K562 (cell line): ENCODE data around the gene EXOC6. TPM values are rescaled to one million over a fixed set of nuclear protein-coding genes. Genes with fewer than 3 reads are reported as not detected.

Source experiments
- ADNP ChIP-seq: fragments of 200-800 bp; sonication (Bioruptor generic); IDR thresholded peaks from 2 replicates; pipeline ENCODE4 v1.6.1; 2016; ENCODE audit warnings: missing genetic modification characterization, missing compliant biosample characterization
- BACH1 ChIP-seq: fragments of 200-800 bp; sonication (Bioruptor generic); IDR thresholded peaks from 2 replicates; pipeline ENCODE4 v1.6.1; 2016; ENCODE audit warnings: missing genetic modification characterization, missing compliant biosample characterization
- CBFA2T2 ChIP-seq: fragments of 450-650 bp; conservative IDR thresholded peaks from 2 replicates; pipeline ENCODE4 v1.6.1; 2017; ENCODE audit warnings: mild to moderate bottlenecking
- CHD2 ChIP-seq: IDR thresholded peaks from 2 replicates; pipeline ENCODE4 v1.6.1; 2011; ENCODE audit warnings: low read depth, low read length
- CREB1 ChIP-seq, 2 experiments: sonication (generic) in 1 of 2; formaldehyde crosslinking in 1 of 2; IDR thresholded peaks; 2 replicates each; pipeline versions ENCODE4 v1.6.1 to v1.8.0; 2012 to 2022; ENCODE audit warnings: inconsistent platforms in 1 of 2, mild to moderate bottlenecking in 1 of 2, missing genetic modification reagents in 1 of 2, moderate library complexity in 1 of 2
- CREM ChIP-seq: IDR thresholded peaks from 2 replicates; pipeline ENCODE4 v1.6.1; 2014; ENCODE audit warnings: antibody characterized with exemption, low read depth
- DDX20 ChIP-seq: fragments of 450-650 bp; IDR thresholded peaks from 2 replicates; pipeline ENCODE4 v1.6.1; 2016; ENCODE audit warnings: missing genetic modification characterization, low read depth, mild to moderate bottlenecking, missing compliant biosample characterization, moderate library complexity
- DEAF1 ChIP-seq: fragments of 450-650 bp; formaldehyde crosslinking; IDR thresholded peaks from 2 replicates; pipeline ENCODE4 v1.4.0; 2020; ENCODE audit warnings: mild to moderate bottlenecking, moderate library complexity
- DIDO1 ChIP-seq: fragments of 450-650 bp; IDR thresholded peaks from 2 replicates; pipeline ENCODE4 v1.6.1; 2016; ENCODE audit warnings: low read depth, missing biosample characterization, missing genetic modification characterization
- FOXJ2 ChIP-seq: fragments of 200-800 bp; sonication (Bioruptor generic); IDR thresholded peaks from 2 replicates; pipeline ENCODE4 v1.6.1; 2016; ENCODE audit warnings: missing genetic modification characterization, missing compliant biosample characterization
- HNRNPL ChIP-seq: fragments of 200-400 bp; formaldehyde crosslinking; IDR thresholded peaks from 2 replicates; pipeline ENCODE4 v1.6.1; 2017; ENCODE audit warnings: low read depth, mild to moderate bottlenecking, low read length
- NCOA4 ChIP-seq: fragments of 450-650 bp; IDR thresholded peaks from 2 replicates; pipeline ENCODE4 v1.6.1; 2018; ENCODE audit warnings: mild to moderate bottlenecking; ENCODE audit not compliant: partially characterized antibody
- NFE2 ChIP-seq: IDR thresholded peaks from 2 replicates; pipeline ENCODE4 v1.6.1; 2014; ENCODE audit warnings: antibody characterized with exemption, low read depth
- OTX1 ChIP-seq: fragments of 450-650 bp; formaldehyde crosslinking; IDR thresholded peaks from 2 replicates; pipeline ENCODE4 v1.4.0; 2022; ENCODE audit warnings: mild to moderate bottlenecking
- PHB ChIP-seq: fragments of 250-450 bp; sonication (Bioruptor Pico); IDR thresholded peaks from 2 replicates; pipeline ENCODE4 v1.5.0; 2021
- POLR2A ChIP-seq: fragments of 450-650 bp; conservative IDR thresholded peaks from 2 replicates; pipeline ENCODE4 v1.6.1; 2016
- POLR2H ChIP-seq: IDR thresholded peaks from 2 replicates; pipeline ENCODE4 v1.6.1; 2016; ENCODE audit warnings: missing genetic modification characterization, low read depth, mild to moderate bottlenecking, control low read depth, missing compliant biosample characterization, moderate library complexity
- PPARD ChIP-seq: fragments of 250-450 bp; sonication (Bioruptor Pico); IDR thresholded peaks from 2 replicates; pipeline ENCODE4 v1.8.0; 2022; ENCODE audit warnings: inconsistent platforms, mild to moderate bottlenecking, moderate library complexity
- RBM22 ChIP-seq: fragments of 200-400 bp; formaldehyde crosslinking; IDR thresholded peaks from 2 replicates; pipeline ENCODE4 v1.6.1; 2018; ENCODE audit warnings: low read length, low read depth; ENCODE audit not compliant: poor library complexity, severe bottlenecking
- SMARCA5 ChIP-seq: fragments of 450-650 bp; IDR thresholded peaks from 2 replicates; pipeline ENCODE4 v1.6.1; 2016
- TAF1 ChIP-seq: IDR thresholded peaks from 2 replicates; pipeline ENCODE4 v1.6.1; 2011; ENCODE audit warnings: mild to moderate bottlenecking, low read length, moderate library complexity; ENCODE audit not compliant: insufficient read depth, control insufficient read depth, severe bottlenecking; ENCODE audit errors: extremely low read depth
- ZFP1 ChIP-seq: fragments of 450-650 bp; formaldehyde crosslinking; IDR thresholded peaks from 2 replicates; pipeline ENCODE4 v1.4.0; 2020; ENCODE audit warnings: mild to moderate bottlenecking, mixed read lengths
- ZNF140 ChIP-seq: fragments of 250-450 bp; sonication (Bioruptor Pico); IDR thresholded peaks from 2 replicates; pipeline ENCODE4 v1.8.0; 2021; ENCODE audit warnings: moderate library complexity, mild to moderate bottlenecking, inconsistent platforms
- ZNF263 ChIP-seq: sonication (generic); formaldehyde crosslinking; IDR thresholded peaks from 2 replicates; pipeline ENCODE4 v1.8.0; 2022; ENCODE audit warnings: mild to moderate bottlenecking, missing genetic modification reagents, borderline replicate concordance
- ZNF384 ChIP-seq: IDR thresholded peaks from 2 replicates; pipeline ENCODE4 v1.6.1; 2012; ENCODE audit warnings: low read depth, low read length, improper control_type of control experiment
- ZNF436 ChIP-seq: fragments of 250-450, 450-650 bp; sonication (Bioruptor Pico); formaldehyde crosslinking; IDR thresholded peaks from 2 replicates; pipeline ENCODE4 v1.7.0; 2020; ENCODE audit warnings: mild to moderate bottlenecking
- ZNF586 ChIP-seq: fragments of 450-650 bp; formaldehyde crosslinking; conservative IDR thresholded peaks from 2 replicates; pipeline ENCODE4 v1.4.0; 2020; ENCODE audit warnings: mild to moderate bottlenecking, moderate library complexity
- ZNF764 ChIP-seq: fragments of 250-450 bp; sonication (Bioruptor Pico); IDR thresholded peaks from 2 replicates; pipeline ENCODE4 v1.4.0; 2020; ENCODE audit warnings: low read depth, mild to moderate bottlenecking, moderate library complexity
- polyA plus RNA-seq, 8 experiments: library from polyadenylated mRNA; depleted of rRNA in 4 of 8; stranded (reverse) in 5 of 8; unstranded in 3 of 8; fragments of >200 nt; fragmentation: Nextera tagmentation in 2 of 8; fragmentation: Illumina TruSeq in 1 of 8; extraction: Ambion mirVana in 2 of 8; extraction: Trizol in 1 of 8; gene quantifications; 2 replicates each; pipeline versions ENCODE4 v1.2.1 to v1.2.3, GENCODE V29; 2011 to 2014; ENCODE audit warnings: inconsistent platforms in 1 of 8, missing spikeins in 1 of 8
- total RNA-seq, 7 experiments: library from RNA; depleted of rRNA in 6 of 7; stranded (reverse); fragments of >200 nt in 6 of 7; fragmentation: Illumina TruSeq in 2 of 7; extraction: Trizol in 2 of 7; gene quantifications; 2 replicates each; pipeline versions ENCODE4 v1.2.1 to v1.2.3, GENCODE V29; 2011 to 2021; ENCODE audit warnings: low replicate concordance in 1 of 7
- TF ChIP-seq, protein P1 (sequence below): fragments of 450-650 bp; IDR thresholded peaks from 2 replicates; pipeline ENCODE4 v1.6.1; 2017; ENCODE audit warnings: mild to moderate bottlenecking, moderate library complexity

Gene EXOC6
- total and polyA plus RNA-seq, 9 of the 15 experiments (the other 6 are each of a cell fraction or from before 2014, with no cell fraction given): 13.9 to 42.8 (median 24.9) TPM

DNA sequence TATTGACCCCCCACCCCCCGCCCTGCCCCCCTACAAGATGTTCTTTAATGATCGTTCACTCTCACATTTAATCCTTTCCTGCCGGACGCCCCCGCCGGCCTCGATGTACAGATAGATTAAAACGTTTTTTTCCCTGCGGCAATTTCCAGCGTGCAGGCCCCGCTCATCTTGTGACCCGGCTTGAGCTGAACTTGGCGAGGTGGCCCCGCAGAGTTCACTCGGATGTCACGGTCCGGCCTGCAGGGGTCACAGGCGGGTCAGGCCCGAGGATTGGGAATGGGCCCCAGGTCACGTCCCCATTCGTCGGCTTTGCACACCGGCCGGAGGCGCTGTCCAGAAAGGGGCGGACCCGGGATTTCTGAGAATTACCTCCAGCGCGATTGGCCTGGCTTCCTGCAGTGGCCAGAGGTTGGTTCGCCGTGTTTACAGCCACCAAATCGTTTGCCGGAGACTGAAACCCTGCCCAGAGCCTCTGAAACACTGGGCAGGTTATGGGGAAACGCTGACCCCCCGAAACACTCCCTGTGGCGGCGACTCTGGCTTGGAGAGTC is 223.4 kb downstream of the EXOC6 start (continued):
- TF ChIP-seq PPARD (CRISPR knock-in tag) (no peak), CREB1 (IDR thresholded peaks at IDR 0.05) (no peak), CREB1 (CRISPR knock-in tag; IDR thresholded peaks at IDR 0.05) (0 out of 2 replicates have a peak, but pooled peaks have one; percentile 36), BACH1 (no peak), POLR2A (peak; percentile 70), TAF1 (peak; percentile 29), ADNP (0 out of 2 replicates have a peak, but pooled peaks have one; percentile 25), CREM (peak; percentile 46; the same call in 1 of the 2 replicates), POLR2H (tag) (peak; percentile 59), RBM22 (no peak), ZNF384 (peak; percentile 61), DIDO1 (tag) (no peak), ZNF436 (CRISPR knock-in tag) (no peak), ZNF764 (CRISPR knock-in tag) (no peak), FOXJ2 (peak; percentile 71; the same call in 1 of the 2 replicates), ZNF140 (CRISPR knock-in tag) (no peak), HNRNPL (no peak), DEAF1 (CRISPR knock-in tag) (no peak), ZNF263 (CRISPR knock-in tag) (no peak), CBFA2T2 (peak; percentile 22), SMARCA5 (no peak), OTX1 (CRISPR knock-in tag) (no peak), PHB (CRISPR knock-in tag) (no peak), DDX20 (tag) (no peak), NCOA4 (no peak), ZFP1 (CRISPR knock-in tag) (no peak), CHD2 (no peak), NFE2 (0 out of 2 replicates have a peak, but pooled peaks have one; percentile 3), ZNF586 (CRISPR knock-in tag) (no peak)
- TF ChIP-seq, protein P1, sequence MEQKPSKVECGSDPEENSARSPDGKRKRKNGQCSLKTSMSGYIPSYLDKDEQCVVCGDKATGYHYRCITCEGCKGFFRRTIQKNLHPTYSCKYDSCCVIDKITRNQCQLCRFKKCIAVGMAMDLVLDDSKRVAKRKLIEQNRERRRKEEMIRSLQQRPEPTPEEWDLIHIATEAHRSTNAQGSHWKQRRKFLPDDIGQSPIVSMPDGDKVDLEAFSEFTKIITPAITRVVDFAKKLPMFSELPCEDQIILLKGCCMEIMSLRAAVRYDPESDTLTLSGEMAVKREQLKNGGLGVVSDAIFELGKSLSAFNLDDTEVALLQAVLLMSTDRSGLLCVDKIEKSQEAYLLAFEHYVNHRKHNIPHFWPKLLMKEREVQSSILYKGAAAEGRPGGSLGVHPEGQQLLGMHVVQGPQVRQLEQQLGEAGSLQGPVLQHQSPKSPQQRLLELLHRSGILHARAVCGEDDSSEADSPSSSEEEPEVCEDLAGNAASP: no peak; the same call in 1 of the 2 replicates
